Measurements from ENCODE around the gene VPS13D.
A peak's percentile ranks its signal among the peaks of the same experiment; 100 is the strongest.

Gene VPS13D

GRCh38 chr1:12482988-12483387, 253.2 kb downstream of the VPS13D start:
- TF ChIP-seq POLR2A (IDR thresholded peaks at IDR 0.05; ENCODE audit: low read length): no peak
- DNase-seq: no peak

DNA sequence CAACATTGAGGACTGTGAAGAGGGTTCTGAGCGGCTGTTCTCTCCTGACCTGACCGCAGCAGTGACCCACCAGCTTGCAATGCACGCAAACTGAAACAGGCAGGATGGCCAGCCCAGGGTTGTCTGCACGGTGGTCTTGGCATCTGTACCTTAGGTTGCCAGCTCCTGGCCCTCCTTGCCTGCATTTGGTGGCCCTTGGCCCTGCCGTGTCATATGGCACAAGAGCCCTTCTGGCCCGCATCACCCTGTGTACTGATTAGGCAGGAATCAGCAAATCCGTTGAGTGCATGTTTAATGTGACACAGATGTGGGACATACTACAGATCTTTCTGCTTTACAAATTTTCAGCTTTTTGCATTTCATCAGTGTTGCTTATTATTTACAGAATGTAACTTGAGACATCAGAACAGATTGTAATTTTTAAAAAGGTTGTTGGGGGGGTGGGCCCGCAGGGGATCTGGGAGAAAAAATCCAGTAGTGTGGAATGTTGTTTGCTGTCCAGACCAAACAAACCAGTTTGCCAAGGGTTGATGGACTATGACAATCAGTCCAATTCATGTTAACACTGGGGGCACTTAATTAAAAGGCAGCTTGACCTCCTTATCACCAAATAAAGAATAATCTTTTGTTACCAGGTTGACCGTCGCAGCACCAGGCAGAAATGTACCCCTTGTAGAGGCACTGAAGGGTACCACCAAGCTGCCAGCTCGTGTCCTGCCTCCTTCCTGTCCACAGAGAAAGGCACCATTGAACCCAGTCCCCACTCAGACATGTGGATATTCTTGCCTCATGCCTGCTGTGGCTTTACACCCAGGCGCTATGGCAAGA, 255.6 kb downstream of the VPS13D start:
- TF ChIP-seq GATA1 (IDR thresholded peaks at IDR 0.05; ENCODE audit: low read depth, low read length) (no peak), POLR2A (IDR thresholded peaks at IDR 0.05; ENCODE audit: low read length) (no peak)
- DNase-seq: no peak

GRCh38 chr1:12486059-12486341, 256.2 kb downstream of the VPS13D start:
- TF ChIP-seq GATA1 (IDR thresholded peaks at IDR 0.05; ENCODE audit: low read depth, low read length): no peak
- TF ChIP-seq POLR2A (IDR thresholded peaks at IDR 0.05; ENCODE audit: low read length): no peak
- no peak for DNase-seq

DNA sequence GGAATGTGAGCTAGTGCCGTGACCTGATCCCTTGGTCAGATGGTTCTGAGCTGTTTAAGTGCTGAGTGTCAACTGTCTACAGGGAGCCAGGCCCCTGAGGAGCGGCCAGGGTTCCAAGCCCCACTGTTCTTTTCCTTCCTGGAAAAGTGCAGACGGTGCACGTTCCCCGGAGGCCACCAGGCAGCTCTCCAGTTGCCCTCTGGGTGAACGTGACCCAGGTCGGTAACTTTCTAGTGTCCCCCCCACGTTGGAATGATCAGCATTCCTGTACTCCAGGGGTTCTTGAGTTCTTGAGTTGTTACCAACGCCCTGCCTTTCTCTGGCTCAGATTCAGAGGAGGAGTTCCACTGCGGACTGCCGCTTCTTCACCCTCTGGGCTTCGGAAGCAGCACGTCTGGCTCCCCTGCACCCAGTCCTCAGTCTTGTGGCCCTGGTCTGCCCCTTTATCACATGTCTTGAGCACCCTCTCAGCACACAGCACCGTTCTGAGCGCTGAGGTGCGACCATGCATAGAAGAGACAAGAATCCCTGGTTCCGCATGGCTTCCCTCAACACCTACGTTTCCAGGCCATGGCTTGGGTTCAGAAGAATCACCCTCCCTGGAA, 256.7 kb downstream of the VPS13D start:
- no peak for DNase-seq

GRCh38 chr1:12487520-12487919, 257.7 kb downstream of the VPS13D start:
- no peak for TF ChIP-seq POLR2A (IDR thresholded peaks at IDR 0.05; ENCODE audit: low read length)
- no peak for TF ChIP-seq GATA1 (IDR thresholded peaks at IDR 0.05; ENCODE audit: low read depth, low read length)
- no peak for DNase-seq

More for the DNA sequence above, 256.7 kb downstream of the VPS13D start:
- TF ChIP-seq POLR2A (IDR thresholded peaks at IDR 0.05; ENCODE audit: low read length) (no peak), GATA1 (IDR thresholded peaks at IDR 0.05; ENCODE audit: low read depth, low read length) (no peak)

GRCh38 chr1:12488666-12489354, 259.0 kb downstream of the VPS13D start:
- DNase-seq: no peak
- TF ChIP-seq POLR2A (IDR thresholded peaks at IDR 0.05; ENCODE audit: low read length) (no peak), GATA1 (IDR thresholded peaks at IDR 0.05; ENCODE audit: low read depth, low read length) (no peak)

DNA sequence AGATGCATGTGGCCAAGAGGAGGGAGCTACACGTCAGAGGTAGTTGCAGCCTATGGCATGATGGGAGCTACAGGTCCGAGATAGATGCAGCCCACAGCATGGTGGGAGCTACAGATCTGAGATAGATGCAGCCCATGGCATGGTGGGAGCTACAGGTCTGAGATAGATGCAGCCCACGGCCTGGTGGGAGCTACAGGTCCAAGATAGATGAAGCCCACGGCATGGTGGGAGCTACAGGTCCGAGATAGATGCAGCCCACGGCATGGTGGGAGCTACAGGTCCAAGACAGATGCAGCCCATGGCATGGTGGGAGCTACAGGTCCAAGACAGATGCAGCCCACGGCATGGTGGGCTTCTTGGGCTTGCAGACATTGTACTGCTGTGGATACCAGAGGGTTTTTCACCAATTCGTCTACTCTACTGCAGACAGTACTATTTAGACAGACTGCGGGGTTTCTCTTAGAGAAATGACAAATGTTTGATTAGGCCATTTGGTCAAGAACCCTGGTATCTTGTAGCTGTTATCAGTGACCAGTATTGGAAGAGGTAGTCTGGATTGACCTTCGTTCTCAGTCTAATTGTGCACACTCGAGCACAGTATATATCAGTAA, 260.8 kb downstream of the VPS13D start:
- DNase-seq: no peak
- no peak for TF ChIP-seq POLR2A (IDR thresholded peaks at IDR 0.05; ENCODE audit: low read length)
- no peak for TF ChIP-seq GATA1 (IDR thresholded peaks at IDR 0.05; ENCODE audit: low read depth, low read length)

DNA sequence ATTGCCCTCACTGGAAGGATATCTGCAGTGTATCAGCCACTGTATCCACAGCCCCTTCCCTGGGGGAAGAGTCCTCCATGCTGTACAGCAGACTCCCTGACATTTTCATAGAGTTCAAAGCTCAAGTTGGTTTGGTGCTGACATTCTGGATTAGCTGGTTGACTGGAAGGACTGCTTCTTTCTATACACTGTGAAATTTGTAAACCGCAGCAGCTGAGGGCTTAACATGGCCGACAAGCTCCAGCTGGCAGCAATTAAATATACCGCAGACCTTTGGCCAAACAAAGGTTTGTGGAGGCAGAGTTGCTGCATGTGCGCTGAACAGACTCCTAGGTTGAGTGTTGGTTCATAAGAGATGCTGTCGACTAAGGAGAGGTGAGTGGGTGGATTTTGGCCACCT, 261.8 kb downstream of the VPS13D start:
- TF ChIP-seq POLR2A (IDR thresholded peaks at IDR 0.05; ENCODE audit: low read length): no peak
- no peak for TF ChIP-seq GATA1 (IDR thresholded peaks at IDR 0.05; ENCODE audit: low read depth, low read length)
- DNase-seq: no peak

- TF ChIP-seq POLR2A (IDR thresholded peaks at IDR 0.05; ENCODE audit: low read length): no peak
- no peak for TF ChIP-seq GATA1 (IDR thresholded peaks at IDR 0.05; ENCODE audit: low read depth, low read length)
- DNase-seq: peak; percentile 19 to 38
These were observed 265.9 kb downstream of the VPS13D start for GRCh38 chr1:12495725-12496124.

- DNase-seq: peak; percentile 23 to 48
- TF ChIP-seq GATA1 (IDR thresholded peaks at IDR 0.05; ENCODE audit: low read depth, low read length) (no peak), POLR2A (IDR thresholded peaks at IDR 0.05; ENCODE audit: low read length) (no peak)
These were observed 266.5 kb downstream of the VPS13D start for GRCh38 chr1:12496154-12496961.

GRCh38 chr1:12499539-12500240, 269.9 kb downstream of the VPS13D start:
- DNase-seq: no peak
- TF ChIP-seq POLR2A (IDR thresholded peaks at IDR 0.05; ENCODE audit: low read length) (no peak), GATA1 (IDR thresholded peaks at IDR 0.05; ENCODE audit: low read depth, low read length) (no peak)

DNA sequence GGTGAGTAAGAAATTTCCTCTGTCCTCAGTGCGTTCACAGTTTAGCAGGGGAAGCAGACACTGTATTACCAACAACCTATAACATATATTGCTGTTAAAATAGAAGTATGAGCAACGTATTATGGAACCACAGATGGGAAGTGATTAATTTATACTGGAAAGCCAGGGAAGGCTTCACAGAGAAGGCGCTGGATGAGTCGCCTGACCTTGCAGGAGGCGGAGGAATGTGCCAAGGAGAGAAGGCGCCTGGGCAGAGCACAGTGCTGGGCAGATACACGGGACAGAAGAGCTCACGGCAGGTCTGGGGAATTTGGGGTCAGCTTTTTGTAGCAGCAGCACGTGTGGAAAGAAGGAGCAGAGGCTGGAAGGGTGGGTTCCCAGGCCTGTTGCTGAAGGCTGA, 271.8 kb downstream of the VPS13D start:
- no peak for DNase-seq
- no peak for TF ChIP-seq POLR2A (IDR thresholded peaks at IDR 0.05; ENCODE audit: low read length)
- TF ChIP-seq GATA1 (IDR thresholded peaks at IDR 0.05; ENCODE audit: low read depth, low read length): no peak

All from erythroblast (primary cell).